HepG2 (cell line): ENCODE measurements around the gene JKAMP. TPM values are rescaled to one million over a fixed set of nuclear protein-coding genes. Genes with fewer than 3 reads are reported as not detected.

ENCODE experiments used
- ATAD3A ChIP-seq: sonication (generic); formaldehyde crosslinking; IDR thresholded peaks from 2 replicates; pipeline ENCODE4 v1.4.0; 2020; ENCODE audit warnings: missing genetic modification reagents
- FLYWCH1 ChIP-seq: sonication (generic); formaldehyde crosslinking; IDR thresholded peaks from 2 replicates; pipeline ENCODE4 v1.8.1; 2023; ENCODE audit warnings: mild to moderate bottlenecking, missing genetic modification reagents
- GABPA ChIP-seq, 2 experiments: IDR thresholded peaks; 2 replicates each; pipeline ENCODE4 v1.6.1; 2011 to 2016; ENCODE audit warnings: low read depth in 2 of 2, low read length in 1 of 2, missing biosample characterization in 1 of 2, missing genetic modification characterization in 1 of 2
- GATA4 ChIP-seq: sonication (generic); IDR thresholded peaks from 2 replicates; pipeline ENCODE4 v1.6.1; 2016; ENCODE audit warnings: antibody characterized with exemption, low read depth, borderline replicate concordance
- GLI4 ChIP-seq: sonication (generic); formaldehyde crosslinking; IDR thresholded peaks from 2 replicates; pipeline ENCODE4 v1.5.1; 2020; ENCODE audit warnings: missing genetic modification reagents, mild to moderate bottlenecking, moderate library complexity, borderline replicate concordance
- KDM5A ChIP-seq: fragments of 200-600 bp; sonication (generic); IDR thresholded peaks from 2 replicates; pipeline ENCODE4 v1.7.0; 2018; ENCODE audit warnings: antibody characterized with exemption, mild to moderate bottlenecking, low read length, borderline replicate concordance
- MIER2 ChIP-seq: IDR thresholded peaks from 2 replicates; pipeline ENCODE4 v1.6.1; 2016; ENCODE audit warnings: missing biosample characterization, missing genetic modification reagents
- NBN ChIP-seq: fragments of 450-650 bp; conservative IDR thresholded peaks from 2 replicates; pipeline ENCODE4 v1.6.1; 2017
- PAF1 ChIP-seq: IDR thresholded peaks from 2 replicates; pipeline ENCODE4 v1.6.1; 2016; ENCODE audit warnings: missing genetic modification reagents, missing compliant biosample characterization
- SNRNP70 ChIP-seq: fragments of 200-400 bp; formaldehyde crosslinking; IDR thresholded peaks from 2 replicates; pipeline ENCODE4 v1.6.1; 2017; ENCODE audit warnings: mild to moderate bottlenecking, low read depth, low read length, moderate library complexity
- ZFY ChIP-seq: sonication (generic); formaldehyde crosslinking; IDR thresholded peaks from 2 replicates; pipeline ENCODE4 v1.4.0; 2020; ENCODE audit warnings: missing genetic modification reagents
- ZNF101 ChIP-seq: sonication (generic); formaldehyde crosslinking; IDR thresholded peaks from 2 replicates; pipeline ENCODE4 v1.4.0; 2020; ENCODE audit warnings: mild to moderate bottlenecking, low read depth, missing genetic modification reagents, borderline replicate concordance
- ZNF207 ChIP-seq: fragments of 450-650 bp; IDR thresholded peaks from 2 replicates; pipeline ENCODE4 v1.6.1; 2016; ENCODE audit warnings: antibody characterized with exemption, borderline replicate concordance
- ZNF562 ChIP-seq: sonication (generic); formaldehyde crosslinking; IDR thresholded peaks from 2 replicates; pipeline ENCODE4 v1.8.0; 2022; ENCODE audit warnings: missing genetic modification reagents, borderline replicate concordance
- ZNF589 ChIP-seq: sonication (generic); formaldehyde crosslinking; conservative IDR thresholded peaks from 2 replicates; pipeline ENCODE4 v1.8.0; 2022; ENCODE audit warnings: mild to moderate bottlenecking, moderate library complexity, missing genetic modification reagents
- ZNF773 ChIP-seq: sonication (generic); formaldehyde crosslinking; IDR thresholded peaks from 2 replicates; pipeline ENCODE4 v1.4.0; 2020; ENCODE audit warnings: missing genetic modification reagents, borderline replicate concordance
- polyA plus RNA-seq, 8 experiments: library from polyadenylated mRNA; depleted of rRNA in 3 of 8; stranded (reverse) in 7 of 8; unstranded in 1 of 8; fragments of >200 nt; fragmentation: Illumina TruSeq in 4 of 8; extraction: Trizol in 4 of 8; gene quantifications; 2 replicates each; pipeline versions ENCODE4 v1.2.1 to v1.2.3, GENCODE V29; 2011 to 2016; ENCODE audit warnings: low read depth in 4 of 8, missing spikeins in 1 of 8, mixed read lengths in 1 of 8; ENCODE audit not compliant: insufficient read depth in 1 of 8
- total RNA-seq, 5 experiments: library from RNA; depleted of rRNA; stranded (reverse); fragments of >200 nt; fragmentation: Illumina TruSeq; extraction: Trizol; gene quantifications; 2 replicates each; pipeline ENCODE4 v1.2.3, GENCODE V29; 2016; ENCODE audit warnings: low read depth in 1 of 5
- TF ChIP-seq, protein P1 (sequence below): sonication (generic); formaldehyde crosslinking; IDR thresholded peaks from 2 replicates; pipeline ENCODE4 v1.4.0; 2020; ENCODE audit warnings: missing genetic modification reagents
- TF ChIP-seq, protein P2 (sequence below): sonication (generic); formaldehyde crosslinking; IDR thresholded peaks from 2 replicates; pipeline ENCODE4 v1.4.0; 2020; ENCODE audit warnings: missing genetic modification reagents
- TF ChIP-seq, protein P3 (sequence below): sonication (generic); formaldehyde crosslinking; IDR thresholded peaks from 2 replicates; pipeline ENCODE4 v1.4.0; 2020; ENCODE audit warnings: missing genetic modification reagents, borderline replicate concordance
- TF ChIP-seq, protein P4 (sequence below): sonication (generic); formaldehyde crosslinking; IDR thresholded peaks from 2 replicates; pipeline ENCODE4 v1.8.1; 2022; ENCODE audit warnings: low read depth, mild to moderate bottlenecking, missing genetic modification reagents

JKAMP gene
- total and polyA plus RNA-seq, 2 of the 13 experiments (the other 11 are each of a cell fraction or from before 2014, with no cell fraction given) = 56.4 to 135 TPM

DNA sequence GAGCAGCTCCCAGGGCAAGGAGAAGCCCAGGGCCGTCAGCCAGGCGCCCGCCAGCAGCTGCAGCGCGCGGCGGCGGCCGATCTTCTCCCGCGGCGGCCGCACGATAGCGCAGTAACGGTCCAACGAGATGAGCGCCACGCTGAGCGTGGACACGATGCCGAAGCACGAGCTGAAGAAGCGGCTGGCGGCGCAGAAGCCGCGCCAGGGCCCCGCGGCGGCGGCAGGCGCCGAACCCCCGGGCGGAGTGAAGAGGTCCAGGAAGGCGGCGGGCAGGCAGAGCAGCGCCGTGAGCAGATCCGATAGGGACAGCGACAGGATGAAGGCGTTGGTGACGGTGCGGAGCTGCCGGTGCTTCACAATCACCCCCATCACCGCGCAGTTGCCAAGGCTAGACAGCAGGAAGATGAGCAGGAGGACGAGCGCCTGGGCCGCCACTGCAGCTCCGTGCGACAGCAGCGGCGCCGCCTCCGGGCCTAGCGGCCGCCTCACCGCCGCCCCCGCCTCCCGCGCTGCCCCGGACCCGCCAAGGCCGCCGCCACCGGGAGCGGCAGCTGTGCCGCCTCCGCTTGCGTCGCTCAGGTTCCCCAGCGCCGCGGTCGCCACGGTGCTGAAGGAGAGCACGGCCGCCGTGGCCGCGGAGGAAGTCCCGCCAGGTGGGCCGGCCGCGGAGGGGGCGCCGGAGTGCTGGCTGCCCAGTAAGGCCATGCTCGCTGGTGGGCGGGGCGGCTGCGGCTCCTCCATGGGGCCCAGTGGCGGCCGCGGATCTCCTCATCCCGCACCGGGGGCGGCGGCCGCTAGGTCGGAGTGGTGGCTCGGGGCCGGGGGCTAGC lies 19.6 kb upstream of the JKAMP start (continued):
- no peak for TF ChIP-seq PAF1 (CRISPR knock-in tag)
- TF ChIP-seq, protein P1, sequence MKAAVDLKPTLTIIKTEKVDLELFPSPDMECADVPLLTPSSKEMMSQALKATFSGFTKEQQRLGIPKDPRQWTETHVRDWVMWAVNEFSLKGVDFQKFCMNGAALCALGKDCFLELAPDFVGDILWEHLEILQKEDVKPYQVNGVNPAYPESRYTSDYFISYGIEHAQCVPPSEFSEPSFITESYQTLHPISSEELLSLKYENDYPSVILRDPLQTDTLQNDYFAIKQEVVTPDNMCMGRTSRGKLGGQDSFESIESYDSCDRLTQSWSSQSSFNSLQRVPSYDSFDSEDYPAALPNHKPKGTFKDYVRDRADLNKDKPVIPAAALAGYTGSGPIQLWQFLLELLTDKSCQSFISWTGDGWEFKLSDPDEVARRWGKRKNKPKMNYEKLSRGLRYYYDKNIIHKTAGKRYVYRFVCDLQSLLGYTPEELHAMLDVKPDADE (CRISPR knock-in tag) = no peak
- TF ChIP-seq GABPA (IDR thresholded peaks at IDR 0.05; ENCODE audit: low read depth, low read length) = no peak
- no peak for TF ChIP-seq GABPA (CRISPR knock-in tag; IDR thresholded peaks at IDR 0.05; ENCODE audit: low read depth)
- TF ChIP-seq ZNF207 = no peak
- TF ChIP-seq GLI4 (CRISPR knock-in tag) = no peak
- TF ChIP-seq ZNF773 (CRISPR knock-in tag) = no peak
- TF ChIP-seq, protein P2, sequence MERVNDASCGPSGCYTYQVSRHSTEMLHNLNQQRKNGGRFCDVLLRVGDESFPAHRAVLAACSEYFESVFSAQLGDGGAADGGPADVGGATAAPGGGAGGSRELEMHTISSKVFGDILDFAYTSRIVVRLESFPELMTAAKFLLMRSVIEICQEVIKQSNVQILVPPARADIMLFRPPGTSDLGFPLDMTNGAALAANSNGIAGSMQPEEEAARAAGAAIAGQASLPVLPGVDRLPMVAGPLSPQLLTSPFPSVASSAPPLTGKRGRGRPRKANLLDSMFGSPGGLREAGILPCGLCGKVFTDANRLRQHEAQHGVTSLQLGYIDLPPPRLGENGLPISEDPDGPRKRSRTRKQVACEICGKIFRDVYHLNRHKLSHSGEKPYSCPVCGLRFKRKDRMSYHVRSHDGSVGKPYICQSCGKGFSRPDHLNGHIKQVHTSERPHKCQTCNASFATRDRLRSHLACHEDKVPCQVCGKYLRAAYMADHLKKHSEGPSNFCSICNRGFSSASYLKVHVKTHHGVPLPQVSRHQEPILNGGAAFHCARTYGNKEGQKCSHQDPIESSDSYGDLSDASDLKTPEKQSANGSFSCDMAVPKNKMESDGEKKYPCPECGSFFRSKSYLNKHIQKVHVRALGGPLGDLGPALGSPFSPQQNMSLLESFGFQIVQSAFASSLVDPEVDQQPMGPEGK = peak; percentile 46
- TF ChIP-seq ZNF562 (CRISPR knock-in tag) = no peak
- TF ChIP-seq, protein P3, sequence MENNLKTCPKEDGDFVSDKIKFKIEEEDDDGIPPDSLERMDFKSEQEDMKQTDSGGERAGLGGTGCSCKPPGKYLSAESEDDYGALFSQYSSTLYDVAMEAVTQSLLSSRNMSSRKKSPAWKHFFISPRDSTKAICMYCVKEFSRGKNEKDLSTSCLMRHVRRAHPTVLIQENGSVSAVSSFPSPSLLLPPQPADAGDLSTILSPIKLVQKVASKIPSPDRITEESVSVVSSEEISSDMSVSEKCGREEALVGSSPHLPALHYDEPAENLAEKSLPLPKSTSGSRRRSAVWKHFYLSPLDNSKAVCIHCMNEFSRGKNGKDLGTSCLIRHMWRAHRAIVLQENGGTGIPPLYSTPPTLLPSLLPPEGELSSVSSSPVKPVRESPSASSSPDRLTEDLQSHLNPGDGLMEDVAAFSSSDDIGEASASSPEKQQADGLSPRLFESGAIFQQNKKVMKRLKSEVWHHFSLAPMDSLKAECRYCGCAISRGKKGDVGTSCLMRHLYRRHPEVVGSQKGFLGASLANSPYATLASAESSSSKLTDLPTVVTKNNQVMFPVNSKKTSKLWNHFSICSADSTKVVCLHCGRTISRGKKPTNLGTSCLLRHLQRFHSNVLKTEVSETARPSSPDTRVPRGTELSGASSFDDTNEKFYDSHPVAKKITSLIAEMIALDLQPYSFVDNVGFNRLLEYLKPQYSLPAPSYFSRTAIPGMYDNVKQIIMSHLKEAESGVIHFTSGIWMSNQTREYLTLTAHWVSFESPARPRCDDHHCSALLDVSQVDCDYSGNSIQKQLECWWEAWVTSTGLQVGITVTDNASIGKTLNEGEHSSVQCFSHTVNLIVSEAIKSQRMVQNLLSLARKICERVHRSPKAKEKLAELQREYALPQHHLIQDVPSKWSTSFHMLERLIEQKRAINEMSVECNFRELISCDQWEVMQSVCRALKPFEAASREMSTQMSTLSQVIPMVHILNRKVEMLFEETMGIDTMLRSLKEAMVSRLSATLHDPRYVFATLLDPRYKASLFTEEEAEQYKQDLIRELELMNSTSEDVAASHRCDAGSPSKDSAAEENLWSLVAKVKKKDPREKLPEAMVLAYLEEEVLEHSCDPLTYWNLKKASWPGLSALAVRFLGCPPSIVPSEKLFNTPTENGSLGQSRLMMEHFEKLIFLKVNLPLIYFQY (CRISPR knock-in tag) = no peak
- TF ChIP-seq ATAD3A (CRISPR knock-in tag) = no peak
- TF ChIP-seq SNRNP70 = no peak
- no peak for TF ChIP-seq ZNF101 (CRISPR knock-in tag)
- no peak for TF ChIP-seq MIER2
- peak; percentile 77 for TF ChIP-seq ZFY (CRISPR knock-in tag)
- no peak for TF ChIP-seq NBN
- TF ChIP-seq, protein P4, sequence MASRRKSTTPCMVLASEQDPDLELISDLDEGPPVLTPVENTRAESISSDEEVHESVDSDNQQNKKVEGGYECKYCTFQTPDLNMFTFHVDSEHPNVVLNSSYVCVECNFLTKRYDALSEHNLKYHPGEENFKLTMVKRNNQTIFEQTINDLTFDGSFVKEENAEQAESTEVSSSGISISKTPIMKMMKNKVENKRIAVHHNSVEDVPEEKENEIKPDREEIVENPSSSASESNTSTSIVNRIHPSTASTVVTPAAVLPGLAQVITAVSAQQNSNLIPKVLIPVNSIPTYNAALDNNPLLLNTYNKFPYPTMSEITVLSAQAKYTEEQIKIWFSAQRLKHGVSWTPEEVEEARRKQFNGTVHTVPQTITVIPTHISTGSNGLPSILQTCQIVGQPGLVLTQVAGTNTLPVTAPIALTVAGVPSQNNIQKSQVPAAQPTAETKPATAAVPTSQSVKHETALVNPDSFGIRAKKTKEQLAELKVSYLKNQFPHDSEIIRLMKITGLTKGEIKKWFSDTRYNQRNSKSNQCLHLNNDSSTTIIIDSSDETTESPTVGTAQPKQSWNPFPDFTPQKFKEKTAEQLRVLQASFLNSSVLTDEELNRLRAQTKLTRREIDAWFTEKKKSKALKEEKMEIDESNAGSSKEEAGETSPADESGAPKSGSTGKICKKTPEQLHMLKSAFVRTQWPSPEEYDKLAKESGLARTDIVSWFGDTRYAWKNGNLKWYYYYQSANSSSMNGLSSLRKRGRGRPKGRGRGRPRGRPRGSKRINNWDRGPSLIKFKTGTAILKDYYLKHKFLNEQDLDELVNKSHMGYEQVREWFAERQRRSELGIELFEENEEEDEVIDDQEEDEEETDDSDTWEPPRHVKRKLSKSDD = no peak
- TF ChIP-seq GATA4 = no peak
- no peak for TF ChIP-seq ZNF589 (CRISPR knock-in tag)
- TF ChIP-seq FLYWCH1 (CRISPR knock-in tag) = no peak
- TF ChIP-seq KDM5A = no peak
